ENCODE results near the gene ZMYND15.

Gene ZMYND15

GRCh38 chr17:4718276-4718675 is 21.4 kb upstream of the ZMYND15 start:
- Histone ChIP-seq H3K36me3 (ENCODE audit: insufficient read depth, low read length) (peaks cover 5% of the 10 kb centered on the region), H3K27me3 (ENCODE audit: control insufficient read depth, insufficient read depth, low read length) (no peaks in the 10 kb centered on the region), H3K4me2 (ENCODE audit: low read length) (no peak overlapping the region), H3K4me3 (ENCODE audit: low read length) (no peak overlapping the region), H3K4me1 (ENCODE audit: control insufficient read depth, insufficient read depth, low read length) (peaks cover 8% of the 10 kb centered on the region), H3K9ac (ENCODE audit: low read depth, low read length) (no peak overlapping the region), H3K9me3 (replicated peaks; ENCODE audit: low read length) (no peaks in the 10 kb centered on the region)

- H3K36me3 ChIP-seq (ENCODE audit: insufficient read depth, low read length): peaks cover 5% of the 10 kb centered on the region
- H3K4me2 ChIP-seq (ENCODE audit: low read length): no peak overlapping the region
- no peaks in the 10 kb centered on the region for H3K9me3 ChIP-seq (replicated peaks; ENCODE audit: low read length)
- no peaks in the 10 kb centered on the region for H3K27me3 ChIP-seq (ENCODE audit: control insufficient read depth, insufficient read depth, low read length)
- no peak overlapping the region for H3K9ac ChIP-seq (ENCODE audit: low read depth, low read length)
- H3K4me1 ChIP-seq (ENCODE audit: control insufficient read depth, insufficient read depth, low read length): peaks cover 8% of the 10 kb centered on the region
- H3K4me3 ChIP-seq (ENCODE audit: low read length): no peak overlapping the region
Observed at GRCh38 chr17:4719146-4719545, 20.5 kb upstream of the ZMYND15 start.

GRCh38 chr17:4719684-4720221 is 19.9 kb upstream of the ZMYND15 start:
- Histone ChIP-seq H3K36me3 (ENCODE audit: insufficient read depth, low read length) (peaks cover 5% of the 10 kb centered on the region), H3K27me3 (ENCODE audit: control insufficient read depth, insufficient read depth, low read length) (no peaks in the 10 kb centered on the region), H3K9ac (ENCODE audit: low read depth, low read length) (no peak overlapping the region), H3K9me3 (replicated peaks; ENCODE audit: low read length) (no peaks in the 10 kb centered on the region), H3K4me3 (ENCODE audit: low read length) (no peak overlapping the region), H3K4me1 (ENCODE audit: control insufficient read depth, insufficient read depth, low read length) (peaks cover 8% of the 10 kb centered on the region), H3K4me2 (ENCODE audit: low read length) (no peak overlapping the region)

DNA sequence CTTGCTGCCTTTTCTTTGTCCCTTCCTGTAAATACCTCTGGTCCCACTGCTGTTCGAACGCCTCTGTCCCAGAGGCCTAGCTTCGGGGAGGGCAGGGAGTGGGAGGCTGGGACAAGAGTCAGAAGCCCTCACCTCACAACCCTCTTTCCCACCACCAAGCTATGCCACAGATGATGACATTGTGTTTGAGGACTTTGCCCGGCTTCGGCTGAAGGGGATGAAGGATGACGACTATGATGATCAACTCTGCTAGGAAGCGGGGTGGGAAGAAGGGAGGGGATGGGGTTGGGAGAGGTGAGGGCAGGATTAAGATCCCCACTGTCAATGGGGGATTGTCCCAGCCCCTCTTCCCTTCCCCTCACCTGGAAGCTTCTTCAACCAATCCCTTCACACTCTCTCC is 18.8 kb upstream of the ZMYND15 start:
- no peak overlapping the region for H3K9ac ChIP-seq (ENCODE audit: low read depth, low read length)
- H3K4me3 ChIP-seq (ENCODE audit: low read length): no peak overlapping the region
- no peaks in the 10 kb centered on the region for H3K9me3 ChIP-seq (replicated peaks; ENCODE audit: low read length)
- H3K4me1 ChIP-seq (ENCODE audit: control insufficient read depth, insufficient read depth, low read length): peaks cover 8% of the 10 kb centered on the region
- peaks cover 5% of the 10 kb centered on the region for H3K36me3 ChIP-seq (ENCODE audit: insufficient read depth, low read length)
- no peaks in the 10 kb centered on the region for H3K27me3 ChIP-seq (ENCODE audit: control insufficient read depth, insufficient read depth, low read length)
- H3K4me2 ChIP-seq (ENCODE audit: low read length): no peak overlapping the region

GRCh38 chr17:4721203-4722135 is 18.2 kb upstream of the ZMYND15 start:
- peaks cover 5% of the 10 kb centered on the region for H3K36me3 ChIP-seq (ENCODE audit: insufficient read depth, low read length)
- H3K4me3 ChIP-seq (ENCODE audit: low read length): no peak overlapping the region
- H3K4me2 ChIP-seq (ENCODE audit: low read length): no peak overlapping the region
- H3K9me3 ChIP-seq (replicated peaks; ENCODE audit: low read length): no peaks in the 10 kb centered on the region
- peaks cover 8% of the 10 kb centered on the region for H3K4me1 ChIP-seq (ENCODE audit: control insufficient read depth, insufficient read depth, low read length)
- H3K9ac ChIP-seq (ENCODE audit: low read depth, low read length): no peak overlapping the region
- H3K27me3 ChIP-seq (ENCODE audit: control insufficient read depth, insufficient read depth, low read length): no peaks in the 10 kb centered on the region

DNA sequence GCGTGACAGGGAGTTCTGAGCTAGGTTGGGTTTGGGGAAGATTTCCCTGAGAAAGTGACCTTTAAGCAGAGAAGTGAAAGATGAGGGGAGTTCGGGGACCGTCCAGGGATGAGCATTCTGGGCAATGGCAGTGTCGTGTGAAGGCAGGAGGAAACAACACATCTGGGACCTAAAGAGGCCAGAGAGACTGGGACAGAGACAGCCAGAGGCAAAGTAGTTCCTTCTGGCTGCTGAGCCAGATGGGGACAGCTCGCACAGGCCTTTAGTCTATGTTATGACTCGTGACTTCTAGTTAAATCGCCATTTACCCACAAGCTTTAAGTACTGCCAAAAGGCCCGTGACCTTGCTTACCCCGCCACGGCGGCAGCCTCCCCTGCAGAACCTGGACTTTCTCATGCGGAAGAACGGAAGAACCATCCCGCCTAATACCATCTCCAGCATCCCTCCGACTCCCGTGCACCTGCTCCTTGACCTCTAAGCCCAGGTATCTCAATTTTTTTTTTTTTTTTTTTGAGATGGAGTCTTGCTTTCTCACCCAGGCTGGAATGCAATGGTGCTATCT is 16.9 kb upstream of the ZMYND15 start:
- peaks cover 8% of the 10 kb centered on the region for H3K4me1 ChIP-seq (ENCODE audit: control insufficient read depth, insufficient read depth, low read length)
- H3K9ac ChIP-seq (ENCODE audit: low read depth, low read length): no peak overlapping the region
- H3K9me3 ChIP-seq (replicated peaks; ENCODE audit: low read length): no peaks in the 10 kb centered on the region
- no peak overlapping the region for H3K4me2 ChIP-seq (ENCODE audit: low read length)
- H3K27me3 ChIP-seq (ENCODE audit: control insufficient read depth, insufficient read depth, low read length): no peaks in the 10 kb centered on the region
- H3K4me3 ChIP-seq (ENCODE audit: low read length): no peak overlapping the region
- no peaks in the 10 kb centered on the region for H3K36me3 ChIP-seq (ENCODE audit: insufficient read depth, low read length)

DNA sequence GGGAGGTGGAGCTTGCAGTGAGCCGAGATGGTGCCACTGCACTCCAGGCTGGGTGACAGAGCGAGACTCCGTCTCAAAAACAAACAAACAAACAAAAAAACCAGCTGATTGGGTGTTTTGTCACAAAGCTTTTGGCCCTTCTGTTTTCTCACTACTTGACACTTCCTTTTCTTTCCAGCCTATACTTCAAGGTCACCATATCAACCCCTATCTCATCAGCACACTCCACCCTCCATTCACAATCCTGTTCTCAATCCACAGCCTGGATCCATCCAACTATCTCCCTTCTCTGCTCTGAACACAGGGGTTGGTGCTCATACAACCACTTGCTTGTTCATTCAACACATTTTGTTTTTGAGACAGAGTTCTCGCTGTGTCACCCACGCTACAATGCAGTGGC is 15.0 kb upstream of the ZMYND15 start:
- H3K4me2 ChIP-seq (ENCODE audit: low read length): no peak overlapping the region
- H3K4me3 ChIP-seq (ENCODE audit: low read length): no peak overlapping the region
- no peaks in the 10 kb centered on the region for H3K36me3 ChIP-seq (ENCODE audit: insufficient read depth, low read length)
- no peaks in the 10 kb centered on the region for H3K9me3 ChIP-seq (replicated peaks; ENCODE audit: low read length)
- no peaks in the 10 kb centered on the region for H3K27me3 ChIP-seq (ENCODE audit: control insufficient read depth, insufficient read depth, low read length)
- no peak overlapping the region for H3K9ac ChIP-seq (ENCODE audit: low read depth, low read length)
- H3K4me1 ChIP-seq (ENCODE audit: control insufficient read depth, insufficient read depth, low read length): peaks cover 8% of the 10 kb centered on the region

- H3K9ac ChIP-seq (ENCODE audit: low read depth, low read length): no peak overlapping the region
- peaks cover 8% of the 10 kb centered on the region for H3K4me1 ChIP-seq (ENCODE audit: control insufficient read depth, insufficient read depth, low read length)
Observed at GRCh38 chr17:4725646-4726310, 13.9 kb upstream of the ZMYND15 start.

DNA sequence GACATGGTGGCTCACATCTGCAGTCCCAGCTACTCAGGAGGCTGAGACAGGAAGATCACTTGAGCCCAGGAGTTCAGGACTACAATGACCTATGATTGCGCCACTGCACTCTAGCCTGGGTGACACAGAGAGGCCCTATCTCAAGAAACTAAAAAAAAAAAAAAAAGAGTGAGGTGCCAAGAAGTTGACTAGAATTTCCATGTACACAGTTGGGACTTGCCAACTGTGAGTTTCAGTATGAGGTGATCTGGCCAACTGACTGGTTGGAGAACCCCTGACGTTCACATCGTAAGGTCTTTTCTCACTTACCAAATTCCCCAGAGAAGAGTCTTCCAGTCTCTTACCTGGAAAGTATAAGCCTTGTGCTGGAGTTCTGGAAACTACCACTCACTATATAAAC is 11.5 kb upstream of the ZMYND15 start:
- Histone ChIP-seq H3K9ac (ENCODE audit: low read depth, low read length) (no peak overlapping the region), H3K4me1 (ENCODE audit: control insufficient read depth, insufficient read depth, low read length) (no peaks in the 10 kb centered on the region), H3K27me3 (ENCODE audit: control insufficient read depth, insufficient read depth, low read length) (no peaks in the 10 kb centered on the region), H3K36me3 (ENCODE audit: insufficient read depth, low read length) (no peaks in the 10 kb centered on the region), H3K4me3 (ENCODE audit: low read length) (no peak overlapping the region), H3K9me3 (replicated peaks; ENCODE audit: low read length) (no peaks in the 10 kb centered on the region), H3K4me2 (ENCODE audit: low read length) (no peak overlapping the region)

More at GRCh38 chr17:4725646-4726310, 13.9 kb upstream of the ZMYND15 start:
- Histone ChIP-seq H3K4me2 (ENCODE audit: low read length) (no peak overlapping the region), H3K27me3 (ENCODE audit: control insufficient read depth, insufficient read depth, low read length) (no peaks in the 10 kb centered on the region), H3K36me3 (ENCODE audit: insufficient read depth, low read length) (no peaks in the 10 kb centered on the region), H3K9me3 (replicated peaks; ENCODE audit: low read length) (no peaks in the 10 kb centered on the region), H3K4me3 (ENCODE audit: low read length) (no peak overlapping the region)

DNA sequence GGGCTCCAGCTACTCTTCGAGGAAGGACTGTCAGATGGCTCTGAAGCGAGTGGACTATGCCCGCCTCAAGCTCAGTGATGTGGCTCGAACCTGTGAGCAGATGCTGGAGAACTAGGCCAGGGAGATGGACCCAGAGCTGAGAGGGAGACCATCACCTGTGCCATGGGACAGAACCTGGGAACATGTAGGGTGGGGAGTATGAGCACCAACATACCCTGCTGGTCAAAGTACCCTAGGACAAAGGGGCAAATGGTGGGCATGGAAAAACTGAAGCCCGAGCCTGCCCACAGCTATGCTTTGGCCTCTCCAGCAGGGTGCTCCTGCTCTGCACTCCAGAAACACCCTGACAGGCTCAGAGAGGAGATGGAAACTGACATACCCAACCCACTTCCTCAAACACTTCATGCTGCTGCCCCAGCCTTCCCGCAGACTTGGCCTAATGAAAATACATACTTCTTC is 6.5 kb upstream of the ZMYND15 start:
- Histone ChIP-seq H3K4me1 (ENCODE audit: control insufficient read depth, insufficient read depth, low read length) (no peaks in the 10 kb centered on the region), H3K36me3 (ENCODE audit: insufficient read depth, low read length) (no peaks in the 10 kb centered on the region), H3K4me3 (ENCODE audit: low read length) (no peak overlapping the region), H3K9ac (ENCODE audit: low read depth, low read length) (no peak overlapping the region), H3K9me3 (replicated peaks; ENCODE audit: low read length) (no peaks in the 10 kb centered on the region), H3K27me3 (ENCODE audit: control insufficient read depth, insufficient read depth, low read length) (peaks cover 2% of the 10 kb centered on the region), H3K4me2 (ENCODE audit: low read length) (no peak overlapping the region)

DNA sequence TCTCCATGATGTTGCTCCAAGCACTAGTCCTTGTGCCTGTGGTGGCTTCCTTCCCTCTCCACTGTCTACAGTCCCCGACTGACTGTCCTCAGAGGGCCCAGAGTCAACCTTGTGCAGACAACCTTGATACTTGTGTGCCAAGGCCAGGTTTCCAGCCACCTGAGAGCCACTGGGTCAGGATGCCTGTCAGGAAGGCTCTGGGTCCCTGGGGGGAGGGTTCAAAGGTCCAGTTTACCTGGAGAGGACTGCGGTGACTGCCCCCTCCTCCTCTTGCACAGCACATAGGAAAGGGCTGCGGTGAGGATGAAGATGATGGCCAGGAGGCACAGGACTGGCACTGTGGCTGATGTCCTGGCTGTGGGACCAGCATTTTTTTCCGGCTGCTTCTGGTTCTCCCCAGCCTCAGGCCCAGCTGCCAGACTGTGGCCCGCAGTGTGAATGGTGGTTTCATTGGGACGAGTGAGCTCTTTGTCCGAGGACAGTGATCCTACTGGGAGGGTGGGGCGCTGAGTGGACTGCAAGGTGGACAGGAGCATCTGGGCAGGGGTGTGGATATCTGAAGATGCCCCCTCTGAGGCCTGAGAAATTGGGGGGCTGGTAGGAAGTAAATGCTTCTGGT is 4.7 kb upstream of the ZMYND15 start:
- Histone ChIP-seq H3K4me1 (ENCODE audit: control insufficient read depth, insufficient read depth, low read length) (peaks cover 7% of the 10 kb centered on the region), H3K9ac (ENCODE audit: low read depth, low read length) (no peak overlapping the region), H3K36me3 (ENCODE audit: insufficient read depth, low read length) (no peaks in the 10 kb centered on the region)

More for the DNA sequence above, 4.7 kb upstream of the ZMYND15 start:
- H3K9me3 ChIP-seq (replicated peaks; ENCODE audit: low read length): no peaks in the 10 kb centered on the region
- H3K4me2 ChIP-seq (ENCODE audit: low read length): no peak overlapping the region
- peaks cover 18% of the 10 kb centered on the region for H3K27me3 ChIP-seq (ENCODE audit: control insufficient read depth, insufficient read depth, low read length)
- H3K4me3 ChIP-seq (ENCODE audit: low read length): no peak overlapping the region

Measured in skeletal muscle satellite cell (primary cell).